ENCODE data around the gene MIDN.

The MIDN gene

GRCh38 chr19:1256646-1257474, 8.5 kb downstream of the MIDN start:
- no peak for DNase-seq (ENCODE audit: low read depth, low spot score)
- peak overlapping the region; percentile 99 for H3K27ac ChIP-seq

GRCh38 chr19:1257475-1258162, 9.2 kb downstream of the MIDN start:
- DNase-seq (ENCODE audit: low read depth, low spot score), result no peak
- H3K27ac ChIP-seq, result peak overlapping the region; percentile 99

- DNase-seq (ENCODE audit: low read depth, low spot score), result no peak
- H3K27ac ChIP-seq, result peak overlapping the region; percentile 99
Observed at GRCh38 chr19:1258163-1258492, 9.7 kb downstream of the MIDN start.

- peak overlapping the region; percentile 99 for H3K27ac ChIP-seq
- DNase-seq (ENCODE audit: low read depth, low spot score), result no peak
Observed at GRCh38 chr19:1258707-1259205, 10.4 kb downstream of the MIDN start.

- peak overlapping the region; percentile 99 for H3K27ac ChIP-seq
- DNase-seq (ENCODE audit: low read depth, low spot score), result no peak
Observed at GRCh38 chr19:1259206-1259875, 11.0 kb downstream of the MIDN start.

GRCh38 chr19:1259876-1260748, 11.7 kb downstream of the MIDN start:
- DNase-seq (ENCODE audit: low read depth, low spot score), result no peak
- H3K27ac ChIP-seq, result peak overlapping the region; percentile 99

- peak overlapping the region; percentile 99 for H3K27ac ChIP-seq
- no peak for DNase-seq (ENCODE audit: low read depth, low spot score)
Observed at GRCh38 chr19:1260749-1261537, 12.6 kb downstream of the MIDN start.

GRCh38 chr19:1261538-1261797, 13.1 kb downstream of the MIDN start:
- peak overlapping the region; percentile 99 for H3K27ac ChIP-seq
- no peak for DNase-seq (ENCODE audit: low read depth, low spot score)

- no peak for DNase-seq (ENCODE audit: low read depth, low spot score)
- H3K27ac ChIP-seq, result peak overlapping the region; percentile 99
Observed at GRCh38 chr19:1261798-1262622, 13.6 kb downstream of the MIDN start.

GRCh38 chr19:1262623-1263123, 14.3 kb downstream of the MIDN start:
- no peak for DNase-seq (ENCODE audit: low read depth, low spot score)
- peak overlapping the region; percentile 99 for H3K27ac ChIP-seq

- DNase-seq (ENCODE audit: low read depth, low spot score), result no peak
- H3K27ac ChIP-seq, result peak overlapping the region; percentile 99
Observed at GRCh38 chr19:1263188-1263587, 14.8 kb downstream of the MIDN start.

- H3K27ac ChIP-seq, result peak overlapping the region; percentile 99
- no peak for DNase-seq (ENCODE audit: low read depth, low spot score)
Observed at GRCh38 chr19:1264801-1265614, 16.6 kb downstream of the MIDN start.

- no peak for DNase-seq (ENCODE audit: low read depth, low spot score)
- peak overlapping the region; percentile 99 for H3K27ac ChIP-seq
Observed at GRCh38 chr19:1265615-1266128, 17.3 kb downstream of the MIDN start.

- peak overlapping the region; percentile 99 for H3K27ac ChIP-seq
- DNase-seq (ENCODE audit: low read depth, low spot score), result no peak
Observed at GRCh38 chr19:1266129-1266915, 17.9 kb downstream of the MIDN start.

- DNase-seq (ENCODE audit: low read depth, low spot score), result no peak
- H3K27ac ChIP-seq, result peak overlapping the region; percentile 99
Observed at GRCh38 chr19:1266916-1267476, 18.6 kb downstream of the MIDN start.

GRCh38 chr19:1267477-1268225, 19.3 kb downstream of the MIDN start:
- no peak for DNase-seq (ENCODE audit: low read depth, low spot score)
- H3K27ac ChIP-seq, result peak overlapping the region; percentile 99
